Glutamatergic neuron (in vitro differentiated cells): Measurements from ENCODE around the gene TMEM140. TPM values are rescaled to one million over a fixed set of nuclear protein-coding genes. Genes with fewer than 3 reads are reported as not detected.

Experiments used
- DNase-seq: peaks from one replicate; pipeline ENCODE4 v3.0.0; 2022
- H3K27ac Mint-ChIP-seq: one replicate; pipeline ENCODE4 v1.8.0; 2020; ENCODE audit warnings: mild to moderate bottlenecking, mixed read lengths, inconsistent platforms; ENCODE audit not compliant: unreplicated experiment
- H3K27me3 Mint-ChIP-seq: one replicate; pipeline ENCODE4 v1.8.0; 2020; ENCODE audit warnings: mild to moderate bottlenecking, moderate library complexity, mixed read lengths, inconsistent platforms; ENCODE audit not compliant: unreplicated experiment
- H3K36me3 Mint-ChIP-seq: one replicate; pipeline ENCODE4 v1.8.0; 2020; ENCODE audit warnings: mild to moderate bottlenecking, mixed read lengths, inconsistent platforms; ENCODE audit not compliant: unreplicated experiment
- H3K4me1 Mint-ChIP-seq: one replicate; pipeline ENCODE4 v1.8.0; 2020; ENCODE audit warnings: mild to moderate bottlenecking, low read depth, mixed read lengths, inconsistent platforms; ENCODE audit not compliant: unreplicated experiment
- H3K4me3 Mint-ChIP-seq: one replicate; pipeline ENCODE4 v1.8.0; 2020; ENCODE audit warnings: mild to moderate bottlenecking, mixed read lengths, inconsistent platforms; ENCODE audit not compliant: unreplicated experiment
- H3K9me3 Mint-ChIP-seq: one replicate; pipeline ENCODE4 v1.8.0; 2020; ENCODE audit warnings: mild to moderate bottlenecking, moderate library complexity, mixed read lengths, inconsistent platforms; ENCODE audit not compliant: unreplicated experiment
- CTCF ChIP-seq: fragments of 200-600 bp; sonication (generic); IDR thresholded peaks from one replicate; pipeline ENCODE4 v1.5.0; 2021; ENCODE audit not compliant: partially characterized antibody, unreplicated experiment
- total RNA-seq: library from RNA; stranded (reverse); fragmentation: NEBNext Ultra II Directional; extraction: Animal tissue kit (Norgen Biotek cat#: 25700); gene quantifications from one replicate; pipeline ENCODE4 v1.2.1, GENCODE V29; 2021; ENCODE audit not compliant: unreplicated experiment

Gene TMEM140
- total RNA-seq, 1 donor from 2014 or later, result not detected

GRCh38 chr7:135160858-135161653 is 13.2 kb downstream of the TMEM140 start:
- Mint-ChIP-seq H3K36me3 (peaks cover 36% of the 10 kb centered on the region), H3K4me1 (peaks cover 18% of the 10 kb centered on the region), H3K4me3 (peak overlapping the region; percentile 50), H3K27me3 (peaks cover 3% of the 10 kb centered on the region), H3K9me3 (peaks cover 19% of the 10 kb centered on the region), H3K27ac (peak overlapping the region; percentile 93)
- no peak for TF ChIP-seq CTCF
- no peak for DNase-seq

- DNase-seq, result no peak
- peaks cover 3% of the 10 kb centered on the region for H3K27me3 Mint-ChIP-seq
- H3K27ac Mint-ChIP-seq, result peak overlapping the region; percentile 93
- H3K9me3 Mint-ChIP-seq, result peaks cover 16% of the 10 kb centered on the region
- peaks cover 18% of the 10 kb centered on the region for H3K4me1 Mint-ChIP-seq
- H3K36me3 Mint-ChIP-seq, result peaks cover 30% of the 10 kb centered on the region
- no peak overlapping the region for H3K4me3 Mint-ChIP-seq
- no peak for TF ChIP-seq CTCF
Observed at GRCh38 chr7:135161669-135162068, 13.8 kb downstream of the TMEM140 start.

GRCh38 chr7:135162382-135163001 is 14.6 kb downstream of the TMEM140 start:
- Mint-ChIP-seq H3K27me3 (peaks cover 1% of the 10 kb centered on the region), H3K27ac (no peak overlapping the region), H3K9me3 (peaks cover 10% of the 10 kb centered on the region), H3K4me1 (peaks cover 18% of the 10 kb centered on the region), H3K36me3 (peaks cover 24% of the 10 kb centered on the region), H3K4me3 (no peak overlapping the region)
- no peak for TF ChIP-seq CTCF
- DNase-seq, result no peak

GRCh38 chr7:135164357-135165061 is 16.6 kb downstream of the TMEM140 start:
- DNase-seq, result no peak
- TF ChIP-seq CTCF, result no peak
- Mint-ChIP-seq H3K27me3 (peaks cover 1% of the 10 kb centered on the region), H3K36me3 (peaks cover 16% of the 10 kb centered on the region), H3K9me3 (peaks cover 14% of the 10 kb centered on the region), H3K4me3 (no peak overlapping the region), H3K27ac (no peak overlapping the region), H3K4me1 (peaks cover 19% of the 10 kb centered on the region)

- no peak overlapping the region for H3K27ac Mint-ChIP-seq
- peaks cover 12% of the 10 kb centered on the region for H3K4me1 Mint-ChIP-seq
- H3K4me3 Mint-ChIP-seq, result no peak overlapping the region
- TF ChIP-seq CTCF, result no peak
- H3K9me3 Mint-ChIP-seq, result peaks cover 16% of the 10 kb centered on the region
- peaks cover 1% of the 10 kb centered on the region for H3K27me3 Mint-ChIP-seq
- H3K36me3 Mint-ChIP-seq, result peaks cover 16% of the 10 kb centered on the region
- no peak for DNase-seq
Observed at GRCh38 chr7:135165862-135166261, 18.0 kb downstream of the TMEM140 start.
